ENCODE data around the gene CALN1.

GRCh38 chr7:72101444-72101843 is 310.7 kb downstream of the CALN1 start:
- no peak for TF ChIP-seq CTCF (IDR thresholded peaks at IDR 0.05)
- no peak for TF ChIP-seq POLR2A (IDR thresholded peaks at IDR 0.05)
- TF ChIP-seq EP300 (IDR thresholded peaks at IDR 0.05), result no peak

All from ovary (tissue), 3 donors.